HL-60 (cell line): ENCODE data around the gene SASH1.

ENCODE experiments used
- DNase-seq, 2 experiments: peaks; one replicate each; pipeline ENCODE4 v3.0.0-alpha.2; 2010 to 2020; ENCODE audit warnings: low read depth in 1 of 2, low spot score in 1 of 2
- H3K27ac ChIP-seq: fragments of 250-450 bp; sonication (Bioruptor Pico); replicated peaks from 2 replicates; pipeline ENCODE4 v1.5.1; 2020; ENCODE audit warnings: mild to moderate bottlenecking, moderate library complexity
- H3K27me3 ChIP-seq: fragments of 250-450 bp; sonication (Bioruptor Pico); 2 replicates; pipeline ENCODE4 v1.5.1; 2021; ENCODE audit warnings: mild to moderate bottlenecking, moderate library complexity; ENCODE audit not compliant: insufficient read depth, poor library complexity, severe bottlenecking
- H3K4me3 ChIP-seq: replicated peaks from 2 replicates; pipeline ENCODE4 v1.5.1; 2011; ENCODE audit warnings: mild to moderate bottlenecking, control low read depth, low read length; ENCODE audit not compliant: insufficient read depth
- CTCF ChIP-seq: IDR thresholded peaks from one replicate; pipeline ENCODE4 v1.5.1; 2011; ENCODE audit warnings: low read length, control low read depth, inconsistent platforms; ENCODE audit not compliant: insufficient read depth
- GABPA ChIP-seq: IDR thresholded peaks from 2 replicates; pipeline ENCODE4 v1.6.1; 2012; ENCODE audit warnings: low read depth
- POLR2AphosphoS5 ChIP-seq: IDR thresholded peaks from 2 replicates; pipeline ENCODE4 v1.6.1; 2012; ENCODE audit warnings: low read depth
- REST ChIP-seq: IDR thresholded peaks from 2 replicates; pipeline ENCODE4 v1.6.1; 2012; ENCODE audit warnings: low read depth; ENCODE audit not compliant: insufficient replicate concordance
- SPI1 ChIP-seq: IDR thresholded peaks from 2 replicates; pipeline ENCODE4 v1.6.1; 2012; ENCODE audit warnings: low read depth, mild to moderate bottlenecking, borderline replicate concordance

Gene SASH1

GRCh38 chr6:148533309-148534107 is 190.9 kb downstream of the SASH1 start:
- peaks cover 2% of the 10 kb centered on the region for H3K27me3 ChIP-seq
- TF ChIP-seq REST (no peak), POLR2AphosphoS5 (no peak), GABPA (no peak), SPI1 (no peak), CTCF (no peak)
- no peak overlapping the region for H3K27ac ChIP-seq
- DNase-seq: no peak
- no peak overlapping the region for H3K4me3 ChIP-seq

- Histone ChIP-seq H3K27me3 (peaks cover 2% of the 10 kb centered on the region), H3K4me3 (no peak overlapping the region), H3K27ac (no peak overlapping the region)
- DNase-seq: no peak
- TF ChIP-seq REST (no peak), CTCF (no peak), GABPA (no peak), SPI1 (no peak), POLR2AphosphoS5 (no peak)
Measured at GRCh38 chr6:148534871-148535270, 192.2 kb downstream of the SASH1 start.

GRCh38 chr6:148535381-148535780 is 192.7 kb downstream of the SASH1 start:
- no peak overlapping the region for H3K27ac ChIP-seq
- no peak for TF ChIP-seq REST
- TF ChIP-seq GABPA: no peak
- no peak for TF ChIP-seq SPI1
- TF ChIP-seq POLR2AphosphoS5: no peak
- no peak for TF ChIP-seq CTCF
- no peak for DNase-seq
- no peak overlapping the region for H3K4me3 ChIP-seq
- H3K27me3 ChIP-seq: peaks cover 2% of the 10 kb centered on the region
